PC-9 (cell line): Measurements from ENCODE around the gene PCED1B. TPM values are rescaled to one million over a fixed set of nuclear protein-coding genes. Genes with fewer than 3 reads are reported as not detected.

ENCODE experiments used
- BruUV-seq: library from RNA; stranded (reverse); fragments of 400-500 nt; replicated peaks from 2 replicates; lab custom pipeline; 2021; lab: Mats Ljungman, UMichigan
- CTCF ChIA-PET: fragments of 300-600 bp; sonication (Branson Sonifier 250); formaldehyde crosslinking; loops from one replicate; lab custom pipeline; 2022; ENCODE audit warnings: antibody characterized with exemption; lab: Charles Lee
- POLR2A ChIA-PET: fragments of 300-600 bp; sonication (Branson Sonifier 250); formaldehyde crosslinking; loops from one replicate; lab custom pipeline; 2022; ENCODE audit warnings: antibody characterized with exemption; ENCODE audit not compliant: unreplicated experiment; lab: Charles Lee
- DNase-seq, 2 experiments: peaks; one replicate each; pipeline versions ENCODE4 v3.0.0 to v3.0.0-alpha.2; 2015 to 2022; ENCODE audit warnings: mixed read lengths in 1 of 2
- H2AFZ ChIP-seq: fragments of 200-600 bp; sonication (generic); 2 replicates; pipeline ENCODE4 v1.8.1; 2017; ENCODE audit warnings: antibody characterized with exemption
- H3F3A ChIP-seq: fragments of 200-600 bp; sonication (generic); 2 replicates; pipeline ENCODE4 v1.8.1; 2017; ENCODE audit warnings: antibody characterized with exemption, mild to moderate bottlenecking, low read depth; ENCODE audit not compliant: insufficient read depth
- H3K27ac ChIP-seq: fragments of 200-600 bp; sonication (generic); 2 replicates; pipeline ENCODE4 v1.6.1; 2016; ENCODE audit warnings: mixed run types
- H3K27me3 ChIP-seq: fragments of 200-600 bp; sonication (generic); 2 replicates; pipeline ENCODE4 v1.6.1; 2016; ENCODE audit warnings: low read depth, mixed run types; ENCODE audit not compliant: insufficient read depth
- H3K36me3 ChIP-seq: fragments of 200-600 bp; sonication (generic); 2 replicates; pipeline ENCODE4 v1.6.1; 2016; ENCODE audit warnings: low read depth, mixed run types
- H3K4me1 ChIP-seq: fragments of 200-600 bp; sonication (generic); replicated peaks from 2 replicates; pipeline ENCODE4 v1.6.1; 2016; ENCODE audit warnings: mixed run types; ENCODE audit not compliant: insufficient read depth
- H3K4me2 ChIP-seq: fragments of 200-600 bp; sonication (generic); 2 replicates; pipeline ENCODE4 v1.6.1; 2017; ENCODE audit warnings: mixed run types
- H3K4me3 ChIP-seq: fragments of 200-600 bp; sonication (generic); 2 replicates; pipeline ENCODE4 v1.6.1; 2016; ENCODE audit warnings: mixed run types
- H3K79me2 ChIP-seq: fragments of 200-600 bp; sonication (generic); 2 replicates; pipeline ENCODE4 v1.6.1; 2017; ENCODE audit warnings: low read depth, mixed run types
- H3K9me2 ChIP-seq: fragments of 200-600 bp; sonication (generic); 2 replicates; pipeline ENCODE4 v1.8.1; 2017; ENCODE audit warnings: mild to moderate bottlenecking; ENCODE audit not compliant: insufficient read depth
- H3K9me3 ChIP-seq: fragments of 200-600 bp; sonication (generic); 2 replicates; pipeline ENCODE4 v1.8.1; 2016; ENCODE audit warnings: low read depth; ENCODE audit not compliant: insufficient read depth
- H4K20me1 ChIP-seq: fragments of 200-600 bp; sonication (generic); 2 replicates; pipeline ENCODE4 v1.8.1; 2017; ENCODE audit not compliant: insufficient read depth
- EZH2 ChIP-seq: fragments of 200-600 bp; sonication (generic); IDR thresholded peaks from 2 replicates; pipeline ENCODE4 v1.8.0; 2017; ENCODE audit warnings: antibody characterized with exemption, low read depth
- intact Hi-C: fragments of 100-400 bp; cut with micrococcal nuclease; formaldehyde crosslinking; loops from one replicate; pipeline ENCODE4 v1.10.0; 2022; ENCODE audit not compliant: unreplicated experiment
- total RNA-seq: library from RNA; stranded (reverse); gene quantifications from 2 replicates; pipeline ENCODE4 v1.2.3, GENCODE V29; 2021
- TF ChIP-seq, protein P1 (sequence below): fragments of 200-600 bp; sonication (generic); conservative IDR thresholded peaks from 2 replicates; pipeline ENCODE4 v1.6.1; 2017; ENCODE audit warnings: mixed run types, antibody characterized with exemption, mild to moderate bottlenecking, moderate library complexity

Gene PCED1B
- total RNA-seq, 1 experiment from 2014 or later: 11.2 TPM

DNA sequence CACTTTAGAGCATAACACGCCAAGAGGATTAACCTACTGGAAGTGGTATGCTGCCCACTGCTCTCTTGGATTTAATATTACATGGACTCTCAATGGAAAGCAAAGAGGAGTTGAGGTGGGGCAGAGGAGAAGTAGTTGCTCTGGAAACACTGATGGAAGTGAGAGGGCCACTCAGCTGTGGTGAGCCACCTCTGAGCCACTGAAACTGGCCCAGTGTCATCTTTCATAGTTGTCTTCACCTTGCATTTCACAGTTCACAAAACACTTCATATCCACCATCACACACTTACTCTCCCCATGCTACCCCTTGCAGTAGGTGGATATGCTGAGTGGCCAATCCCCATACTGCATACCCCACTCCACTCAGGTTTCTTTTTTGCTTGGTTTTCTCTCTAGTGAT lies 12.2 kb upstream of the PCED1B start:
- ChIA-PET CTCF (interaction anchor here (0.6 kb wide), 1 partner anchor 24 kb away, joined by 3 read pairs; no protein-coding TSS in a partner anchor), POLR2A (no interaction called here)
- Histone ChIP-seq H4K20me1 (no peaks in the 10 kb centered on the region), H2AFZ (no peak overlapping the region), H3F3A (no peaks in the 10 kb centered on the region; the same call in 1 of the 2 replicates), H3K4me2 (no peak overlapping the region), H3K79me2 (no peaks in the 10 kb centered on the region), H3K4me3 (no peak overlapping the region), H3K9me2 (no peaks in the 10 kb centered on the region), H3K4me1 (no peaks in the 10 kb centered on the region), H3K36me3 (no peaks in the 10 kb centered on the region), H3K27ac (no peak overlapping the region), H3K27me3 (no peaks in the 10 kb centered on the region), H3K9me3 (no peaks in the 10 kb centered on the region; the same call in 1 of the 2 replicates)
- DNase-seq: no peak
- no peak for TF ChIP-seq EZH2
- TF ChIP-seq, protein P1, sequence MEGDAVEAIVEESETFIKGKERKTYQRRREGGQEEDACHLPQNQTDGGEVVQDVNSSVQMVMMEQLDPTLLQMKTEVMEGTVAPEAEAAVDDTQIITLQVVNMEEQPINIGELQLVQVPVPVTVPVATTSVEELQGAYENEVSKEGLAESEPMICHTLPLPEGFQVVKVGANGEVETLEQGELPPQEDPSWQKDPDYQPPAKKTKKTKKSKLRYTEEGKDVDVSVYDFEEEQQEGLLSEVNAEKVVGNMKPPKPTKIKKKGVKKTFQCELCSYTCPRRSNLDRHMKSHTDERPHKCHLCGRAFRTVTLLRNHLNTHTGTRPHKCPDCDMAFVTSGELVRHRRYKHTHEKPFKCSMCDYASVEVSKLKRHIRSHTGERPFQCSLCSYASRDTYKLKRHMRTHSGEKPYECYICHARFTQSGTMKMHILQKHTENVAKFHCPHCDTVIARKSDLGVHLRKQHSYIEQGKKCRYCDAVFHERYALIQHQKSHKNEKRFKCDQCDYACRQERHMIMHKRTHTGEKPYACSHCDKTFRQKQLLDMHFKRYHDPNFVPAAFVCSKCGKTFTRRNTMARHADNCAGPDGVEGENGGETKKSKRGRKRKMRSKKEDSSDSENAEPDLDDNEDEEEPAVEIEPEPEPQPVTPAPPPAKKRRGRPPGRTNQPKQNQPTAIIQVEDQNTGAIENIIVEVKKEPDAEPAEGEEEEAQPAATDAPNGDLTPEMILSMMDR: no peak
- intact Hi-C loops: no loop called here
- no TSS peak for BruUV-seq

DNA sequence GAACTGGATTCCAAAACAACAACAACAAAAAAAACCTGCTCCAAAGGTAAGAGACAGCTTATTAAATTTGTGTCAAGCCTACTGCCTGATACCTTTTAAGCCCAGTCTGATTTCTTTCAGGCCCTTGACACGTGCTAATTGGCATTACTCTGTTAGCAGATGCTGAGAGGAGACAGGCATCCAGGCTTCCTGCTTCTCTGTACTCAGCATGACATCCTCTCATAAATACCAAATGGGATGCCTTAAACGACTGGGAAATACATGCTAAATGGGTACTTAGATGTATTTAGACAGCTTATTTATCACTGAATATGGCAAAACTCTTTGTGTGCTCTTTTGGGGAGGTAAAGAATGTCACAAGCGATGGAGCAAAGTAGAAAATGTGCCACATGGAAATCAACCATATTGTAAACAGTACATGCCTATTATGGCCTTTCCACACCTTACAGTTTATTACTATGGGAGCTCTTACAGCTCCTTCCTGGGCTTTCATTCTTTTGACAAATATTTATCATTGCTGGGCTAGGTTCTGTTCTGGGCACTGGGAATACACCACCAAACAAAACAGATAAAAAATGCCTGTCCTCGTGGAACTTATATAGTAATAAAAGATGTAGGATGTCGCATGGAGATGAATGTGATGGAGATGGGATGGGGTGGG lies 11.5 kb upstream of the PCED1B start:
- Histone ChIP-seq H3F3A (no peaks in the 10 kb centered on the region; the same call in 1 of the 2 replicates), H3K27me3 (no peaks in the 10 kb centered on the region), H3K27ac (no peak overlapping the region), H3K4me1 (no peaks in the 10 kb centered on the region), H3K4me3 (no peak overlapping the region), H3K9me2 (no peaks in the 10 kb centered on the region), H4K20me1 (no peaks in the 10 kb centered on the region), H2AFZ (no peak overlapping the region), H3K79me2 (no peaks in the 10 kb centered on the region), H3K4me2 (no peak overlapping the region), H3K36me3 (no peaks in the 10 kb centered on the region), H3K9me3 (no peaks in the 10 kb centered on the region; the same call in 1 of the 2 replicates)
- CTCF ChIA-PET: interaction anchor here (0.6 kb wide), 1 partner anchor 25 kb away, joined by 3 read pairs; no protein-coding TSS in a partner anchor
- POLR2A ChIA-PET: no interaction called here
- BruUV-seq: no TSS peak
- DNase-seq: no peak
- TF ChIP-seq, protein P1: no peak
- no peak for TF ChIP-seq EZH2
- intact Hi-C loops: no loop called here

DNA sequence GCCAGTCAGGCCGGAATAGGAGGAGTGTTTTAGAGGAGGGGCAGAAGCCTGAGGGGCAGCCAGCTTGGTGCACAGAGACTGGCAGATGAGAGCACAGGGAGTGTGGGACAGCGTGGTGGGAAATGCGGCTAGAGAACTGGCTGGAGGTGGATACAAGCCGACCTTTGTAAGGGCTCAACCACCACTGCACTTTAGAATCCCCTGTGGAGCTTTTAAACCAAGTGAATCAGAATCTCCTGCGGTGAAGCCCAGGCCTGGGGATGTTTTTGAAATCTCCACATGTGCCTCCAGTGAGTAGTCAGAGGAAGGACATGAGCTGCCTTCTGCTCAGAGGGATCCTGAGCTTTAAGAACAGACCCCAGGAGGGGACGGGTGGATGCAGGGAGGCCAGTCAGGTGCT lies 10.9 kb upstream of the PCED1B start:
- Histone ChIP-seq H3K4me1 (no peaks in the 10 kb centered on the region), H4K20me1 (no peaks in the 10 kb centered on the region), H3K9me3 (no peaks in the 10 kb centered on the region; the same call in 1 of the 2 replicates), H3K9me2 (no peaks in the 10 kb centered on the region), H3K79me2 (no peaks in the 10 kb centered on the region), H3K4me3 (no peak overlapping the region), H3K27me3 (no peaks in the 10 kb centered on the region), H3K36me3 (no peaks in the 10 kb centered on the region), H2AFZ (no peak overlapping the region), H3K27ac (no peak overlapping the region), H3K4me2 (no peak overlapping the region), H3F3A (no peaks in the 10 kb centered on the region; the same call in 1 of the 2 replicates)
- intact Hi-C loops: no loop called here
- BruUV-seq: no TSS peak
- no peak for TF ChIP-seq EZH2
- TF ChIP-seq, protein P1: no peak
- ChIA-PET CTCF (no interaction called here), POLR2A (no interaction called here)
- no peak for DNase-seq
